ENCODE results near the gene SLC12A8.

SLC12A8 gene

DNA sequence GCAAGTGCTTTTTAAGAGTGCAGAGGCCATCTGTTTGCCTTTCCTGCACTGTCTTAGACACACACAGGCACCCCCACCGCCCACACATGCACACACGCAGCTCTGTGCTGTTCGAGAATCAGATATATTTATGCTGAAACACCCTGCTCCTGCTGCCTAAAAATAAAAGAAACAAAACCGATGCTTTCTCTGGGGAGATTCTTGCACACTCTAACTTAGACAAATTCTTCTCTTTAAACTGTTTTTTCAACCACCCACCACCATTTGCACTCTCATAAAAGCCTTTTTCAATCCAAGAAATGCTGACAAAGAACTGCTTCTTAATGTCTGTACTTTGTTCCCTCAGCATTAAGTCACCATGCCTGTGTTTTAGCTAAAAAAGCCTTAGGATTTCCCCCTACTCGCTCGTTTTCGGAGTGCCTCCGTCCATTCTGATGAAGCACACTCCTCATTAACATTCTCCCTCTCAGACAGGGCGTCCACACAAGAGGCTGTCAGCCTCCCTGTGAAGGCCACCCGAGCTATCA is 26.2 kb downstream of the SLC12A8 start:
- no peak for DNase-seq

DNA sequence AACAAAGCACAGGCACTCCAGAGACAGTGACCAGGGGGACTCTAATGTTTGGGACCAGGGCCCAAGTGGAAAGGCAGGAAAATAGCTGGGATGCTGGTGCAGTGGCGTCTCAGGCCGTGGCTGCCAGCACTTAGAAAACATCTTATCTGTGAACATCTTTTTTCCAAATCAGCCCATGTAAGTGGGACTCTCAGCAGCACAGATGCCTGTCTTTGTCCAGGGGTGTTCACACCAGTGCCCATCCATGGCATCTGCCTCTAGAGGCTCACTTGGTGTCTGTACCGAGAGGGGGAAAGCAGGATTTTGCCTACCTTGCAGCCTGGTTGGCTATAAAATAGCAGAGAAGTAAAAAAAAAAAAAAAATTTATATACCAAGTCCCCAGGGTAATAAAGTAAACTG is 26.7 kb downstream of the SLC12A8 start:
- DNase-seq, result no peak

DNA sequence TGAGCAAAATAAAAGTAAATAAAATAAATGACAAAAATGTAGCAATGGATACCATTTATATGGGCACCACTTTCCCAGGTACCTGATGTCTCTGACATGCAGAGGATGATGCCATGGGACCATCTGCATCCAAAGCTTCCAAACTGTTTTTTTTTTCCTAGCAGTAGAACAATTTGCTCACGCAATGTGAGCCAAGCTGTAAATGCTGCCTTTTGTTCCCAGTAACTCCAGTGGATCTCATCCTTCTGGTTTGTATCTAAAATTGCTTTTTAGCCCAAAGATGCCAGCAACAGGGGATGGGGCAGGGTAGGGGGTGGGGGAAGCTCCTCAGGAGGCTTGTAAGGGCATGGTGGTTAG is 32.7 kb downstream of the SLC12A8 start:
- no peak for DNase-seq

DNA sequence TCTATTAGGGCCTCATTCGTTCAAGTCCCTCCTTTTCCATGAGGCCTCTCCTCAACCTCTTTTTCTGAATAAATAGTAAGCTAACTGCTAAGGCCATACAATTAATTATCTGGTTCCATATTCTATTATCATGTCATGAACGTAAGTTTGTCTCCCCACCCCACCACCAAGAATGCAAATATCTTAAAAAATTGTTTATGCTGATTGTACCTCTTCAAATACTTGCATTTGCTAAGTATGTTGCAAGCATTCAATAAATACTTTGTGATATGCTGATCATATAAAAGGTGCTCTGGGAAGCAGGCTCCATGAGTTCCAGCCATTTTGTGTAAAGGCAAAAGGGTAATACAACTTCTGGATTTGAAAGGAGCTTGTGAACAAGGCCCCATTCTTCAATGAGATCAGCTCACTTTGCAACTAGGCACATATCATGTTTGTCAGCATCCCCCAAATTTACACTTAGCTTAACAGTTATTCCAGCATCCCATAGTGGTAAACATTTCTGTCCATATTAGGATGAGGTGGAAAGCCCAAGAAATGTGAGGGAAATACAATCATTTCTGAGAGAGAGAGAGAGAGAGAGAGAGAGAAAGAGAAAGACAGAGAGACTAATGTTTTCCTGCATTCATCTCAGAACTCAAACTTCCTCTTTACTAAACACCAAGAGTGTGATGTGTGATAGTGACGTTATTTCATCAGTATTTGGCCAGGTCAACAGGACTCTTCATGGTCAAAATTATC is 33.2 kb downstream of the SLC12A8 start:
- DNase-seq, result peak in 1 of 2 experiments; percentile 11

DNA sequence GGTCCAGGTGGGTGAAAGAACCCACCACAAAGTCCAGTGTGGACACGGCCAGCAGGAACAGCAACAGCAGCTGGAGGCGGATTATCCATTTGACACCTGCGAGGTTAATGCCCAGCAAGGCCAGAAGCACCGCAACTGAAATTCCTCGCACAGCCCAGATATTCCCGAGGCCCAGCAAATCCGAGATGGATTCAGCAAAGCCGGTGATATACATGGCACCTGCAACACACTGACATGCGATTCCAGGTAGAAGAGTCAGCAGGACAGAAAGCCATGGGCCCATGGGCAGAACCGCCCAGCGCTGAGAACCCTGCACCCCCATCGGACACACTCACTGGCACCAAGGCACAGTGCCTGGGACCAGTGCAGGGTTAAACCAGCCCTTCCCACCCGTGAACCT is 34.8 kb downstream of the SLC12A8 start:
- no peak for DNase-seq

DNA sequence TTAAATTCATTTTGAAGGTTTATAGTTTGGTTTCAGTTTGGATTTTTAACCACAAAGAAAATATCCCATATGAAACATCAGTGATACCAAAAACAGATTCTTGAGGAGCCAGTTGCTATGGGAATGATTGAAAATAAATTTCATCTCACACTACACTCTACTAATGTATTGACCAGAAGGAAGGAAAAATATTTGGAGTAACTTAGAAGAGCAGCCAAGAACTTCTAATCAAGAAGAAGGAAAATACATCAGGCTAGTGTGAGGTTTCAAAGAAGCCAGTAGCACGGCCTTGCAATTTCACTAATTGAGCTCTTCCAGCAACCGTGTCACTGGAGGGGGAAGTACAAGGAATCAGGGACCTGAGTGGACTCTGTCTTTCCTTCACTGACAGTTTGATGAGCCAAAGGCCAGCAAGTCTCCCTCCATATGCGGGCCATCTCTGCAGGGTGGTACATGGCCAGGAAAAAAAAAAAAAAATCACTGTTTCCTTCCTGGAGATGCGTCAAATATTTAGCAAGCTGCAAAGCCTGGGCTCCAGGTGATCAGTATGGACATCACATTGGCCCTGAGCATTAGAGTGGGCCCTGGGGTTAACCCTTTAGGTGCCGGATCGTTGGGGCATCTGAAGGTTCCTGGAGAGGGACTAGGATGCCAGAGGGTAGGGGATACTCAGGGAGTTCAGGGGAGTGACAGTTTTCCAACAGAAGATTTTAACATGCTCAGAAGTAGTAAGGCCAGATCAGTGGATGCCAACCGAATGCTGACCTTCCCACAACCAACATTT is 37.1 kb downstream of the SLC12A8 start:
- DNase-seq, result no peak

DNA sequence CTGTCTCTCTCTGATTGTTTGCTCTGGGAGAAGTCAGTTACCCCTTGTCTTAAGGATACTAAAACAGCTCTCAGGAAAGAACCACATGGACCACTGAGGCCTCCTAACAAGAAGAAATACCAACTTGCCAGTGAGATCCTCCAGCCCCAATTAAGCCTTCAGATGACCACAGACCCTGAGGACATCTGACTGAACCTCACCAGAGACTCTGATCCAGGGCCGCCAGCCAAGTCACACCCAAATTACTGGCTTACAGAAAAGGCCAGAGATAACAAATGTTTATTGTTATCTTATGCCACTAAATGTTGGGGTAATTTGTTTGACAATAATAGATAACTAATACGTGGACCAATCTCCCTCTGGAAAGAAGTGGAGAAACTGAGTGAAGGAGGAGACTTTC is 40.2 kb downstream of the SLC12A8 start:
- no peak for DNase-seq

DNA sequence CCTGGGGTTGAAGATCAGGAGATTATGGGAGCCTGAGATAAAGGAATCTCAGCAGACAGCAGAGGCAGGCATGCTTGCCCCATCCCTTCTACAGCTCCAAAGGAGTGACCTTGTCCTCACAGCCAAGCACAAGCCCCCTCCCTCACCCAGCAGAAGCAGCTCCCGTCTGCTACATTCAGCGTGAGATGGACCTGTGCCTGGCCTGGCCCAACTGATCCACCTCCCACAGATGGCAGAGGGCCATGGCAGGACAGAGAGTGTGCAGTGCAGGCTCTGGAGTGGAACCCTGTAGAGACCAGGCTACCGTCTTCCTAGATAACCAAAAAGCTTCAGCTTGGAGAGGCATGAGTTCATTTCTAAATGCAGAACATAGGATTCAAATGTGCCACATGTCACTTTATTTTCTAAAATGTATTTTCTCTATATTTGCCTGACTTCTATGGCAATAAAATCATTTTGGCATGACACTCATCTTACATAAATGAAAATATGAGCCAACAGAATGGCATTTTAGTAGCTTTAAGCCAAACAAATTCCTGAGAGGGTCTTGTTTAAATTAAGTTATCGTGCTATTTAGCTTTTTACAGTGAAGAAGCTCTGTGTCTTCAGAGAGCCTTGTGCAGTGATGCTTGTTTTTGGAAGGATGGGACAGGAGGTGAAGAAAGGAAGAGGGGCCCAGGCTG is 43.7 kb downstream of the SLC12A8 start:
- no peak for DNase-seq

DNA sequence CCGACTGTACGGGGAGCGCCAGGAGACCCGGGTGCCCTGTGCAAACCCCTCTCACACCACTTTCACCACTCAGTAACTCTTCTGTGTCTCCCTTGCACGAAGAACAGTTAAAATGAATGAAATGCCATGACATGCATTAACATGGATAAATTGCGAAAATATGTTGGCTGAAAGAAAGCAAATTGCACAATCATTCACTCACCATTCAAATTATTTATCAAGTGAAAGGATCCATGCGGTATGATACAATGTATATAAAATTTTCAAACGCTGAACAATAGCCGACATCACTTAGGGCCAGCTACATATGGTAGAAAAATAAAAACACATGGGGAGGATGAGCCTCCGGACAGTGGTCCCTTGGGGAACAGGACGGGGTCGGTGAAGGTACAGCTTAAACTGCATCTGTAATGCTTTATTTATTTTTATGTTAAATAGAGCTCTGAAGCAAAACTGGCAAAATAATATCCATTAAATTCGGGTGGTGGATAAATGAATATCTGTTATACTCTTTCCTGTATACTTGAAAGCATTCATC is 45.9 kb downstream of the SLC12A8 start:
- DNase-seq, result no peak

DNA sequence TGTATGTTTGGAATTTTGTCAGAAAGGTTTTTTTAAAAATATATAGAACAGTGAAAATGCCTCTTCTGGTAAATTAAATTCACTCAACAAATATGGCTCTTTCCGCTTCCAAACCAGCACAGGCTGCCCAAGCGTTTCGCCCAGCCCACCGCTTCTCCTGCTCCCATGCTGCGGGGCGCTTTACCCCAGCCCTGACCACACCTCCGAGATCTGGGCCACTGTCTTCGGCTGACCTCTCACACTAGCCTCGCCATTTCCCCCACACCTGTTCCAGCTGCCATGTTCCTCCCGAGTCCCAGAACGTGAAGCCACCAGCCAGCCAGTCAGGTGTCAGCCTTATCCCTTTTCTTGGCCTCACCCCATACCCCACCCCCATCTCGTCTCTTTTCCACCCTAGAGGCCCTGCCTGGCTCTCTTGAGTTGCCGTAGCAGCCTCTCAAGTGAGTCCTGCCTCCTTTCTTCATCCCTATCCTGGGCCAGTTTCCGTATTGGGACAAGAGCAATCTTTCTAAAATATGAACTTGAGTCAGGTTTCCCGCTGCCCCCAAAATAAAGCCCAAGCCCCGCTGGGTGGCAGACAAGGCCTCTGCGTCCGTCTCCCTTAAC is 46.5 kb downstream of the SLC12A8 start:
- no peak for DNase-seq

DNA sequence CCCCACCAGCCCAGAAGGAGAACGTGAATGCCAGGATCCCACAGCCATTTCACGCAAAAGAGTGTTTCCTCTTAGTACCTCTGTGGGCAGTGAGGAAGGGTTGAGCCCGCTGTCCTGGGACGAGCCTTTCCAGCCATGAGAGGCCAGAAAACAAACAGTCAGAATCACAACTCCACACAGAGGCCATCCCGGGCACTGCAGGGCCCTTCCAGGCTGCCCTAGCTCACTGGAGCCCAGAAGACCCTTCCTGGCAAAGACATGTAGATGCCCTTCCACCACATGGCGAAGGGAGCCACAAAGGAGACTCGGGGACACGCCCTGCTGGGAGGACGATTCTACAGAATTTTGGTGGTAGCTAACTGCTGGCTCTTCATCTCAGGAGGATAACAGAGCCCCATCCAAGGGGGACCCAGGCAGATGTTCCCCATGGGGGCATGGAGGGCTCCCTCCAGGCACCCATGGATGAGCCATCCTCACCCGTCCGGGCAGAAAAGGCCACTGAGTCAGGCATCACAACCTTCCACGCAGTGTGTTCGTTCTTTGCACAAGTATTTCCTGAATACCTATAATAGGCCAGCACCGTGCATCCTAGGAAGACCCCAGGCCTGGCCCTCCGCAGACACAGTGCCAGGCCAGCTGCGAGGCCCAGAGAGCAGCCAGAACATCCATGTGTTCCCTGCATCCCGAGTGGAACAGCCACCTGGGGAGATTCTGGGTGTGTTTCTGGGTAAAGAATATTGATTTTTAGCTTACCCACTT is 47.2 kb downstream of the SLC12A8 start:
- peak in 1 of 2 experiments; percentile 8 for DNase-seq

DNA sequence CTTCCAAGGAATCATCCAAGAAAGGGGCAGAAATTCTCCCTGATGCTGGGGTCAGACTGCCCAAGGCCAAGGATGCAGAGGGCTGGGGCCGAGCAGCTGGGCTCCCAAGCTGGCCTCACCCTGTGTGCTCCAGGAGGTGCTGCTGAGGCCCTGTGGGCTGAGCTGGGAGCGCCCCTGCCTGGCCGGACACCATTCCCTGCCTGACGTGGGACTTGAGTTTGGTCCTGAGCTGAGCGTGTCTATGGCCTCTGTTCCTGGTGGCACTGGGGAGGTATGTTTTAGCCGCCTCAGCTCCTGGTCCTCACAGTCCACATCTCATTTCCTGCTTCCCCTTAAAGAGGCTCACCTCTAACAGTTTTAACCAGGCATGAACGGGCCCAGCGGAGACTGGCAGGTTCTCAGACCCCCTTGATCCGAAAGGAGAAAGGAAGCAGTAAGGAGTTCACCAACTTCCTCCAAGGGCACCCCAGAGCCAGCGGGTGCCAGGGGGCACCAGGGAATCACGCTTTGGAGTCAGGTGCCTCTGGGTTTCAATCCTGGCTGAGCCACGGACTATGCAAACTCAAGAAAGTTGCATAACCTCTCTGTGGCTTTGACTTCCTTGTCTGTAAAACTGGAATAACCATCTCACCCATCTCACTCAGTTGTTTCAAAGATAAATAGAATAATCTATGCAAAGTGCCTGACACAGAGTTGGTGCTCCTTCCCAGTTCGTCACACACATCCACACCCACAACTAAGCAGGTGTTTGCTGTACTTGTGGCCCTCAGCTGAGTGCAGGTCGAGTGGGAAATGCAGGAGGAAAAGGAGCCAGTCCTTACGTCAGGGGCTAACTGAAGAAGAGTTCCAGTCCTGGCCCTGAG is 48.6 kb downstream of the SLC12A8 start:
- DNase-seq, result peak; percentile 27 to 46

DNA sequence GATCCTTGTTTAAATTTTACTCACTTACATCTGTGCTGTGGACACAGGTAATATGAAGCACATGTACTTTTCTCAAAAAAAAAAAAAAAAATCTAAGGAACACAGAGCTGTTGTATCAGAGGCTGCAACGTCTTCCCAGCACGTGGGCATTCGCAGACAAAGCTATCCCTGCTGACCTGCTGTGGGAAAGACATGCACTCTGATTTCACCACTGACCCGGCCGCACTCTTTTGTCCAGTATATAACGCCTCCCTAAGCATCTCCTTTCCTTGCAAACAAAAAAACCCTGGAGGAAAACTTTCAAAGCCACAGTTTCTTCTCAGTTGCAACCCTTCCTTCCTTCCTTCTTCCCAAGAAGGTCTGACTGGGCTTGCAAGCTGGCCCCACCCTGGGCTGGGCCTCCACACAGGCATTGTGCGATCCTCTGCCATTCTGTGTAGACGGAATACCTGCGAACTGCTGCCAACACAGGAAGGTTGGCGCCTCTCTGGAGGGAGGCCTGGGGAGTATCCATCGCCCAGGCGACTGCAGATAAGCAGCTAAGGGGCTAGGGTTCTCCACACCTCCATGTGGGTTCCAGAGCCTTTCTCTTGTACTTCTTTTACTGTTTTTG is 50.8 kb downstream of the SLC12A8 start:
- no peak for DNase-seq

DNA sequence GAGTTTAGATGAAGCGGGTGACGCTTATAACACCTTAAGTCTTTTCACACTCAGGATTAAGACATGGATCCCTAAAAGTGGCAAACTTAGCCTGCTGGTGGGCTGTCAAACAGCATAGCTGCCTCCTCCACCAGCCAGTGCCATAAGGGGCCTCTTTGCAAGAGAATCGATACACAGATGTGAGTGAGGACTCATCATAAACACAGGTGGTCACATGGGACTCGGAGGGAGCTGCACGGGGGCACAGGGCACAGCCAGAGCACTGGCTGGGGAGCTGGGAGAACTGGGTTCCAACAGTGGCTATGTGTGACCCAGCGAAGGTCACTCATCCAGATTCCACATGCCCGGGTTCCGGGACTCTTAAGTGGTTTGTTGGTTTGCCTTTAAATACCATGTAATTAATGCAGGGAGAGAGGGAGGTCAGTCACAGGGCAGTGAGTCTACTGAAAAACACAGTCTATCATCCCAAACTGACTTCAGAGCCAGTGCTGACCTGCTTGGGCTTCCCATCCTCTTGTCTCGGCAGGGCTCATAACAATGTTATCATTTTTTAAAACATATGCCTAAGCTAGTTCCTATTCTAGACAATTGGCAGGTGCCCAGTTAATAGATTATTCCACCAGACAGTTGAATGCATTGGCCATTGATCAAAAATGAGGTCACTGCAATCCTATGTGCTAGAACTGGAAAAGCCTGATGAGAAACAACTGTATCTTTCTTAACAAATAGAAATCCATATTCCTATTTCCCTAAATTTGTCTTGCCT is 51.8 kb downstream of the SLC12A8 start:
- no peak for DNase-seq

DNA sequence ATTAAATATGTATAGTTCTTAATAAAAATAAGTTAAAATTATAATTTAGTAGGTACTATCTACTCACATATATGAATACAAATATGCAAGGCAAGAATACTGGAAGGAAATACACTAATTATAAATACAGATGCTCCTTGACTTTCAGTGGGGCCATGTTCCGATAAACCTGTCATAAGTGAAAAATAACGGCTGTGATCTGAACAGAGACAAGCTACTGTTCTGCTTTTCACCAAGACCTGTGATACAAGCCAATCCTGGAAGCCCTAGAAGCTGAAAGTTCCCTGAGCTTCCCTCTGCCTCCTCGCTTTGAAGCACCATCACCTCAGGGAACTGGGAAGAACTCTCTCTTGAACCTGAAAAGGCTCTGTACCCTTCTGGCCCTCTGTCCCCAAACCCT is 55.4 kb downstream of the SLC12A8 start:
- no peak for DNase-seq

DNA sequence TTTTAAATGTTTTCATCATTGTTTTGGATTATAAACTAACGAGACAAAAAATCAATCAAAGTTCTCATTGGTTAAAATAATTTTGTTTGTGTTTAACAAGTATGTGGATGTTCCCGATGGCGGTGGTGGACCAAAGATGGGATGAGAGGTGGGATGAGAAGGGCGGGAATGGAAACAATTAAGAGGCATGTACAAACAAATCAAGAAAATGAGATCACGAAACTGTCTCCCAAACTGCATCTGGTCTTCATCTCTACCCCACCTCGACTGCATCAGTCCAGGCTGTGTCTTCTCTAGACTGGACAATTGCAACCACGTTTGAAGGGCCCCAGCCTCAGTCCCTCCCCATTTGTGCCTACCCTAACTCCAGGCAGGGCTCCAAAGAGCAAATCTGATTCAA is 56.1 kb downstream of the SLC12A8 start:
- DNase-seq, result no peak

DNA sequence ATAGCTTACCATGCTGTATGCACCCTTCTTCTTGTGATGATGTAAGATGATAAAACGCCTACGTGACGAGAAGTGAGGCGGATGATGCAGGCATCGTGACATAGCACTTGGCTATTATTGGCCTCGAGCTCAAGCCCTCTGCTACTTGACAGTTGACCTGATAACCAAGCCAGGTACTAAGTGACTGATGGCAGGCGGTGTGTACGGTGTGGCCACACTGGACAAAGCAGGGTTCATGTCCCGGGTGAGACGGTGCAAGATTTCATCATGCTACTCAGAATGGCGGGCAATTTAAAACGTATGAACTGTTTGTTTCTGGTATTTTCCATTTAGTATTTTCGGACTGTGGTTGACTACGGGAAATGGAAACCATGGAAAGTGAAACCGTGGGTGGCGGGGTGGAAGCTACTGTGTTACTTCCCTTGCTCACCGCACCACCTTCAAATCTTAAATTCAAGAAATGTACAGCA is 57.7 kb downstream of the SLC12A8 start:
- DNase-seq, result no peak

DNA sequence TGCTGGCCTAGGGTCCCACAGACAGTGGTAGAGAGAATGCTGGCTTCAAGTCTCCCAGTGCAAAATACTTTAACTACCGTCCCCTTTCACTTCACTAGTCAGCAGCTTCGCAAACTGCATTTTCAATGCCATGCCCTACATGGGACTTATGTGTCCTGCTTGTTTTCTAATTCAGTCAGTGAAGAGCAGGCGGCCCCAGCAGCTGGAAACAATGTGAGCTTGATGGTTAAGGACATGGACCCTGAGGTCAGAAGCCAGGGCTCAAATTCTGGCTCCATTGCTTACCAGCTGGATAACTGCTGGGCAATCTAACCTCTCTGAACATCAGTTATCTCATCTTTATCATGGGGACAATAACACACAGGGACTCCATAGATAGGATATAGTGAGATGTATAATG is 58.4 kb downstream of the SLC12A8 start:
- DNase-seq, result no peak

DNA sequence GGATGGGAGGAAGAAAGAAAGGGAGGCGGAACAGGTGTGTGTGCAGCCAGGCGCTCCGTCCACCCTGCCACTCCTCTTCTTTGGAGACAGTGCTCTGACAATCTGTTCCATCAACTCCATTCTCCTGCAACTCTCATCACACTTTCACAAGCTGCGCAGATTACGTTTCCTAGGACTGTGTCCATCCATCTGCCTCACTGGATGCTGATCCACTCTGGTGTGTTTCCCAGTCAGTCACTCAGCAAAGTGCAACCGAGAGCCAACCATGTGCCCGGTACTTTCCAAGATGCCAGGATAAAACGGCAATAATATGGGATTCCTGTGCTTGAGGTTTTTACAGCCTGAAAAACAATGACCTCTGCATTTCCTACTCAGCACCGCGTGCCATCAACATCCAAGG is 59.6 kb downstream of the SLC12A8 start:
- no peak for DNase-seq

DNA sequence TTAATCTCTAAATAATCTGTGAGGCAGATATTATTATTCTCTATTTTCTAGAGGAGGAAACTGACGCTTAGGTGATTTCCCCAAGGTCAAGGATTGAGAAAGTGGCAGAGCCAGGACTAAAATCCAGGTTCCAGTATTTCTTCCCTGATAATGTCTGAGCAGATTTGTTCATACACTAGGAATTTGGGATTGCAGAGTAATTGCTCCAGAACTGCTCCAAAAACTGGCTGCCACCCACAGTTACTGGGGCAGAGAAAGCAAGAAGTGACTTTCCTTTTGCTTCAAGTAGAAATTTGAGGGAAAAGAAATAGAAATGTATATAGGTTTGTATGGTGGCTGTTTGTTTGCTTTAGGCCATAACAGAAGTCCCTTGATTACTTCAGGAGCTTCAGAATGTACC is 60.6 kb downstream of the SLC12A8 start:
- no peak for DNase-seq
